Measurements from ENCODE around the gene CACNA1H. TPM values are rescaled to one million over a fixed set of nuclear protein-coding genes. Genes with fewer than 3 reads are reported as not detected.

CACNA1H gene
- total and polyA plus RNA-seq, 3 donors from 2014 or later, result 41.1 to 69.0 (median 55.9) TPM

DNA sequence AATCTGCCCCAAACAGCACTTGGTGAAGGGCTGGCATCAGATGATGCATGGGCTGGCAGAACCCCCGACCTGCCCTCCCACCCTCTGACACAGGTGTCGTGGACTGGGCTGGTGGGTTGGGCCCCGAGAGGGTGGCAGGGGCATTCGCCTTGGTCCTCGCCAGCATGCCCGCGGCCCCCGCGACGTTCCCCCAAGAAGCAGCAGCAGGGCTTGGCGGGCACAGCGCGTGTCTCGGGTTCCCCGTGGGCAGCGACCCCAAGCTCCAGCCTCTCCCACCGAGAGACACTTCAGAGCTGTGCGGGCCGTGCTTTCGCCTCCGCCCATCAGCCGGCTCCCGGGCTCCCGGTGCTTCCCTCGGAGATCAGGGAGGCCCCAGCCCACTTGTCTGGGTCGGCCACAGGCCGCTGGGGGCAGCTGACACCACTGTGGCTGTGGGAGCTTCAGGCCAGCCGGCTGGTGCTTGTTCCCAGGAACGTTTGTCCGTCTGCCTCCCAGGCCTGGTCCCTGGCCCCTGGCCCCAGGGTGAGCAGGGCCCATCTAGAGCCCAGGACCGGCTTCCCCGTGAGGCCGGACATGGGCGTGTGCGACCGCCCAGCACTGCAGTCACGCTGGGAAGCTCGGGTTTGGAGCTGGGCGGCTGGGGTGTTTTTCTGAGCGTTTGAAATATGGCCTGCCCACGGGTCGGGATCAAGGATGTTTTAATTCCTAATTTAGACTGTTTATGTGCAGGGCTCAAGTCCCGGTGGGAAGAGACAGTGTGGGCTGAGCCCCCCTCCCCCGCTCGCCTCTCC is 16.6 kb downstream of the CACNA1H start:
- TF ChIP-seq, protein P1, sequence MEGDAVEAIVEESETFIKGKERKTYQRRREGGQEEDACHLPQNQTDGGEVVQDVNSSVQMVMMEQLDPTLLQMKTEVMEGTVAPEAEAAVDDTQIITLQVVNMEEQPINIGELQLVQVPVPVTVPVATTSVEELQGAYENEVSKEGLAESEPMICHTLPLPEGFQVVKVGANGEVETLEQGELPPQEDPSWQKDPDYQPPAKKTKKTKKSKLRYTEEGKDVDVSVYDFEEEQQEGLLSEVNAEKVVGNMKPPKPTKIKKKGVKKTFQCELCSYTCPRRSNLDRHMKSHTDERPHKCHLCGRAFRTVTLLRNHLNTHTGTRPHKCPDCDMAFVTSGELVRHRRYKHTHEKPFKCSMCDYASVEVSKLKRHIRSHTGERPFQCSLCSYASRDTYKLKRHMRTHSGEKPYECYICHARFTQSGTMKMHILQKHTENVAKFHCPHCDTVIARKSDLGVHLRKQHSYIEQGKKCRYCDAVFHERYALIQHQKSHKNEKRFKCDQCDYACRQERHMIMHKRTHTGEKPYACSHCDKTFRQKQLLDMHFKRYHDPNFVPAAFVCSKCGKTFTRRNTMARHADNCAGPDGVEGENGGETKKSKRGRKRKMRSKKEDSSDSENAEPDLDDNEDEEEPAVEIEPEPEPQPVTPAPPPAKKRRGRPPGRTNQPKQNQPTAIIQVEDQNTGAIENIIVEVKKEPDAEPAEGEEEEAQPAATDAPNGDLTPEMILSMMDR (IDR thresholded peaks at IDR 0.05), result no peak
- no peak for TF ChIP-seq POLR2A (IDR thresholded peaks at IDR 0.05)
- WGBS, 2 donors, result 59 to 60% methylated on average over 11 to 44 of the region's 45 CpGs
- Histone ChIP-seq H3K27me3 (no peaks in the 10 kb centered on the region), H3K9me3 (no peaks in the 10 kb centered on the region), H3K4me1 (peaks cover 44% of the 10 kb centered on the region), H3K27ac (peak overlapping the region; percentile 72 to 76), H3K36me3 (ENCODE audit: low read depth, missing control alignments) (no peaks in the 10 kb centered on the region), H3K4me3 (no peak overlapping the region)
- intact Hi-C loops (cut with DNase I; ENCODE audit: low total_unique reads), result no loop called here
- DNase-seq, result peak; percentile 57

DNA sequence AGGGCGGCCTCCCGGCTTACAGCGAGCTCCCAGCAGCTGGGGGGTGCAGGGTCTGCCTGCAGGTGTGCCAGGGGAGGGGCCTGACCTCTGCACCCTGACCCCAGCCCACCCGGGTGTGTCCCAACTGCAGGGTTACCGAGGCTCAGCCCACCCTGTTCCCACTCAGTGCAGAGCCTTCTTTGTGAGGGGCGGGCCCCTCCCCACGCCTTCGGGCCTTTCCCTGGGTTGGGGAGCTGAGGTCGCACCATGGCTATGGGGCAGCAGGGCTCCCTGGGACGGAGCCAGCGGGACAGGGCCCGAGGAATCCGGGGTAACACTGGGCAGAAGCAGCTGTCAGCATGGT is 17.1 kb downstream of the CACNA1H start:
- no peak for DNase-seq
- TF ChIP-seq, protein P1 (IDR thresholded peaks at IDR 0.05), result no peak
- TF ChIP-seq POLR2A (IDR thresholded peaks at IDR 0.05), result no peak
- intact Hi-C loops (cut with DNase I; ENCODE audit: low total_unique reads), result no loop called here
- H3K27ac ChIP-seq, result peak overlapping the region; percentile 72 to 76
- no peaks in the 10 kb centered on the region for H3K9me3 ChIP-seq
- H3K4me3 ChIP-seq, result no peak overlapping the region
- no peaks in the 10 kb centered on the region for H3K36me3 ChIP-seq (ENCODE audit: low read depth, missing control alignments)
- peaks cover 44% of the 10 kb centered on the region for H3K4me1 ChIP-seq
- H3K27me3 ChIP-seq, result no peaks in the 10 kb centered on the region
- 54 to 80% methylated on average over 1 to 13 of the region's 13 CpGs for WGBS, 2 donors

DNA sequence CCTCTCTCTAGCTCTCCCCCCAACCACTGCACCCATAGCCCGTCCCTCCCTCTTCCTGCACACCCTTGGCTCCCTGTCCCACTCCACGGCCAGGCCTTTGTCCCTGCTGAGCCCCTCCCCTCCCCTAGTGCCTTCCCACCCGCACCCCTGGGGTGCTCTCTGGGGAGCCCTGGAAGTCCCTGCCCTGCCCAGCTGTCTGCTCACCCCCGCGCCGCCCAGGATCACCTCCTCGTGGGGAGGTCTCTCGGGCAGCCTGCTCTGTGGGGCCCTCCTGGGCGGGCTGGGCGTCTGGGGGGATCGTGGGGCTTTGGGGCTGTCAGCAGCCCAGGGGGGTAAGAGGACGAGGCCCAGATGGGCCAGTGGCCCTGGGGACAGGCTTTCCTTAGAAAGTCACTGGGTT is 18.1 kb downstream of the CACNA1H start:
- WGBS, 2 donors, result 57 to 79% methylated on average over 11 to 12 of the region's 12 CpGs
- Histone ChIP-seq H3K27ac (peak overlapping the region; percentile 45 to 50), H3K9me3 (no peaks in the 10 kb centered on the region), H3K4me1 (peaks cover 44% of the 10 kb centered on the region), H3K4me3 (no peak overlapping the region), H3K27me3 (no peaks in the 10 kb centered on the region), H3K36me3 (ENCODE audit: low read depth, missing control alignments) (no peaks in the 10 kb centered on the region)
- TF ChIP-seq POLR2A (IDR thresholded peaks at IDR 0.05), result no peak
- TF ChIP-seq, protein P1 (IDR thresholded peaks at IDR 0.05), result no peak
- intact Hi-C loops (cut with DNase I; ENCODE audit: low total_unique reads), result no loop called here
- DNase-seq, result no peak

DNA sequence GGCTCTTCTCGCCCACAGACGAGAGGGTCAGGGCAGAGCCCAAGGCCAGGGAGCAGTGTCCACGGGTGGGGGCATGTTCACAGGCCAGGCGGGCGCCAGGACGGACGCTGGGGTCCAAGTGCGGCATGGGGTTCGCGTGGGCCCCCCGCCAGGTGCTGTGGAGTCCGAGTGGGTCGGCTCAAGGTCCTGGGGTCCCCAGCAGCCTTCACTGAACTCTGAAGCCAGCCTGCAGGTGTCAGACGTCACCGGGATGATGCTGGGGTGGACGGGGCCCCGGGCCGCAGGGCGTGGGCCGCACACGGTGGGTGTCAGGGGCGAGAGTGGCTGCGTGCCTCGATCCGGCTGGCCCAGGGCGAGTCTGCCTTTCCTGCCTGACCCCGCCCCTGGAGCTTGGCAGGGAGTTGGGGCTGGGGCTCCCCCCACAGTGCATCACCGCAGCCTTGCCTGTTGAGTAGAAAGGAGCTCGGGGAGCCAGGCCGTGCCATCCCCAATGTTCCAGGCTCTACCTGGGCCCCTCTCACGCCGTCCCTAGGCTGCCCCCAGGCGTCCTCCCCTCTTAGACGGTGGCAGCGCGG is 19.0 kb downstream of the CACNA1H start:
- peaks cover 44% of the 10 kb centered on the region for H3K4me1 ChIP-seq
- no peak overlapping the region for H3K4me3 ChIP-seq
- DNase-seq, result no peak
- H3K27ac ChIP-seq, result peak overlapping the region in 1 of 2 donors; percentile 45
- H3K36me3 ChIP-seq (ENCODE audit: low read depth, missing control alignments), result no peaks in the 10 kb centered on the region
- WGBS, 2 donors, result 88 to 92% methylated on average over 10 to 32 of the region's 36 CpGs
- no peaks in the 10 kb centered on the region for H3K9me3 ChIP-seq
- intact Hi-C loops (cut with DNase I; ENCODE audit: low total_unique reads), result no loop called here
- TF ChIP-seq, protein P1 (IDR thresholded peaks at IDR 0.05), result no peak
- TF ChIP-seq POLR2A (IDR thresholded peaks at IDR 0.05), result no peak
- H3K27me3 ChIP-seq, result no peaks in the 10 kb centered on the region

Measured in testis (tissue), 3 donors.